Thymus (tissue), 11 donors: ENCODE data around the gene DTD2. TPM values are rescaled to one million over a fixed set of nuclear protein-coding genes. Genes with fewer than 3 reads are reported as not detected.
A peak's percentile ranks its signal among the peaks of the same experiment; 100 is the strongest.

Experiments
- DNase-seq, 9 donors: peaks; one replicate each; pipeline ENCODE4 v3.0.0-alpha.2; 2013; ENCODE audit warnings: low spot score in 9 of 9, low read depth in 6 of 9, missing footprints in 1 of 9
- H3K27ac ChIP-seq, 2 donors: one replicate each; pipeline ENCODE4 v1.5.1; 2013; ENCODE audit warnings: control low read depth in 1 of 2, low read depth in 1 of 2, low read length in 1 of 2, mild to moderate bottlenecking in 1 of 2, moderate library complexity in 1 of 2
- H3K27me3 ChIP-seq, 2 donors: one replicate each; pipeline ENCODE4 v1.5.1; 2013; ENCODE audit warnings: low read length in 1 of 2; ENCODE audit not compliant: control insufficient read depth in 2 of 2, insufficient read depth in 1 of 2
- H3K36me3 ChIP-seq, 2 donors: one replicate each; pipeline ENCODE4 v1.5.1; 2013; ENCODE audit warnings: low read length in 1 of 2, mild to moderate bottlenecking in 1 of 2, moderate library complexity in 1 of 2; ENCODE audit not compliant: control insufficient read depth in 2 of 2, insufficient read depth in 2 of 2
- H3K4me1 ChIP-seq, 2 donors: one replicate each; pipeline ENCODE4 v1.5.1; 2013; ENCODE audit warnings: low read length in 2 of 2; ENCODE audit not compliant: control insufficient read depth in 2 of 2, insufficient read depth in 2 of 2
- H3K4me3 ChIP-seq, 2 donors: one replicate each; pipeline ENCODE4 v1.5.1; 2013; ENCODE audit warnings: low read length in 2 of 2, control low read depth in 1 of 2, mild to moderate bottlenecking in 1 of 2
- H3K9me3 ChIP-seq, 2 donors: one replicate each; pipeline ENCODE4 v1.5.1; 2013; ENCODE audit warnings: low read length in 1 of 2, mild to moderate bottlenecking in 1 of 2; ENCODE audit not compliant: control insufficient read depth in 2 of 2, insufficient read depth in 1 of 2
- WGBS: extraction: QIAGEN DNeasy Blood & Tissue Kit; methylation state at CpG from one replicate; pipeline ENCODE4 v1.1.7; 2013; 5-methylcytosine and 5-hydroxymethylcytosine counted together
- polyA plus RNA-seq: library from polyadenylated mRNA; stranded (reverse); fragments of 200-250 nt; gene quantifications from one replicate; pipeline ENCODE4 v1.2.3, GENCODE V29; 2013
- total RNA-seq: library from RNA; stranded (reverse); fragments of 120-200 nt; gene quantifications from one replicate; pipeline ENCODE4 v1.2.4, GENCODE V29; 2013
- donor health status: healthy.

The DTD2 gene
- total and polyA plus RNA-seq, 2 donors, result 14.4 to 14.5 TPM

GRCh38 chr14:31430634-31431264 lies 26.6 kb downstream of the DTD2 start:
- Histone ChIP-seq H3K4me3 (no peak overlapping the region), H3K27ac (no peak overlapping the region), H3K36me3 (no peaks in the 10 kb centered on the region), H3K9me3 (no peaks in the 10 kb centered on the region), H3K27me3 (no peaks in the 10 kb centered on the region), H3K4me1 (no peaks in the 10 kb centered on the region)
- WGBS, result 99% methylated on average over 11 of the region's 11 CpGs
- DNase-seq, result no peak

GRCh38 chr14:31429791-31430190 lies 27.5 kb downstream of the DTD2 start:
- Histone ChIP-seq H3K4me3 (no peak overlapping the region), H3K9me3 (no peaks in the 10 kb centered on the region), H3K36me3 (no peaks in the 10 kb centered on the region), H3K27me3 (no peaks in the 10 kb centered on the region), H3K4me1 (no peaks in the 10 kb centered on the region), H3K27ac (no peak overlapping the region)
- no peak for DNase-seq
- 99% methylated on average over 1 of the region's 1 CpG for WGBS

- Histone ChIP-seq H3K4me1 (no peaks in the 10 kb centered on the region), H3K36me3 (no peaks in the 10 kb centered on the region), H3K9me3 (no peaks in the 10 kb centered on the region), H3K27ac (no peak overlapping the region), H3K4me3 (no peak overlapping the region), H3K27me3 (no peaks in the 10 kb centered on the region)
- WGBS, result 100% methylated on average over 1 of the region's 1 CpG
- DNase-seq, result no peak
Observed at GRCh38 chr14:31428011-31428410, 29.3 kb downstream of the DTD2 start.

GRCh38 chr14:31426663-31427062 lies 30.6 kb downstream of the DTD2 start:
- Histone ChIP-seq H3K27ac (no peak overlapping the region), H3K36me3 (no peaks in the 10 kb centered on the region), H3K4me3 (no peak overlapping the region), H3K4me1 (no peaks in the 10 kb centered on the region), H3K27me3 (no peaks in the 10 kb centered on the region), H3K9me3 (no peaks in the 10 kb centered on the region)
- WGBS, result 98% methylated on average over 2 of the region's 2 CpGs
- no peak for DNase-seq

- H3K36me3 ChIP-seq, result no peaks in the 10 kb centered on the region
- no peaks in the 10 kb centered on the region for H3K27me3 ChIP-seq
Observed at GRCh38 chr14:31425905-31426304, 31.4 kb downstream of the DTD2 start.

GRCh38 chr14:31421200-31421599 lies 36.1 kb downstream of the DTD2 start:
- H3K4me1 ChIP-seq, result peaks cover 5 to 7% of the 10 kb centered on the region in 2 donors
- 96% methylated on average over 5 of the region's 5 CpGs for WGBS
- H3K36me3 ChIP-seq, result no peaks in the 10 kb centered on the region
- DNase-seq, result no peak
- H3K27me3 ChIP-seq, result peaks cover 0 to 8% of the 10 kb centered on the region in 2 donors
- no peaks in the 10 kb centered on the region for H3K9me3 ChIP-seq
- H3K27ac ChIP-seq, result no peak overlapping the region
- no peak overlapping the region for H3K4me3 ChIP-seq

More at GRCh38 chr14:31425905-31426304, 31.4 kb downstream of the DTD2 start:
- Histone ChIP-seq H3K4me1 (peaks cover 0 to 2% of the 10 kb centered on the region in 2 donors), H3K4me3 (no peak overlapping the region), H3K9me3 (no peaks in the 10 kb centered on the region), H3K27ac (no peak overlapping the region)
- no peak for DNase-seq

- 3% methylated on average over 56 of the region's 56 CpGs for WGBS
- Histone ChIP-seq H3K27me3 (peaks cover 0 to 8% of the 10 kb centered on the region in 2 donors), H3K9me3 (no peaks in the 10 kb centered on the region), H3K27ac (peak within 1 kb of the TSS; percentile 43 to 67), H3K36me3 (no peaks in the 10 kb centered on the region), H3K4me1 (peaks cover 5 to 7% of the 10 kb centered on the region in 2 donors), H3K4me3 (peak within 1 kb of the TSS; percentile 58 to 92)
- peak; percentile 54 to 92 (median 81) for DNase-seq
Observed at GRCh38 chr14:31420319-31421111, 36.8 kb downstream of the DTD2 start, which contains the start of gene HEATR5A. Gene HEATR5A, minus strand, starts transcription at chr14:31420550. Its CDS starts 17,575 bp downstream, at chr14:31402975.

- H3K36me3 ChIP-seq, result no peaks in the 10 kb centered on the region
- peaks cover 0 to 8% of the 10 kb centered on the region in 2 donors for H3K27me3 ChIP-seq
- no peak for DNase-seq
- peak overlapping the region; percentile 58 to 92 for H3K4me3 ChIP-seq
- H3K9me3 ChIP-seq, result no peaks in the 10 kb centered on the region
- peak overlapping the region; percentile 19 to 46 for H3K27ac ChIP-seq
- H3K4me1 ChIP-seq, result peaks cover 5 to 7% of the 10 kb centered on the region in 2 donors
- under 1% methylated on average over 33 of the region's 33 CpGs for WGBS
Observed at GRCh38 chr14:31419967-31420318, 37.4 kb downstream of the DTD2 start.

GRCh38 chr14:31419179-31419966 lies 37.9 kb downstream of the DTD2 start:
- peak overlapping the region; percentile 58 to 92 for H3K4me3 ChIP-seq
- DNase-seq, result peak in 2 of 9 donors; percentile 2 to 19
- WGBS, result 28% methylated on average over 9 of the region's 9 CpGs
- H3K36me3 ChIP-seq, result no peaks in the 10 kb centered on the region
- no peak overlapping the region for H3K27ac ChIP-seq
- peaks cover 5 to 7% of the 10 kb centered on the region in 2 donors for H3K4me1 ChIP-seq
- H3K27me3 ChIP-seq, result peaks cover 0 to 8% of the 10 kb centered on the region in 2 donors
- no peaks in the 10 kb centered on the region for H3K9me3 ChIP-seq
